NCI-H1436 treated with DMSO at 0.1 percent for 48 hours (cell line): Measurements from ENCODE around the gene FAM181A.

ENCODE experiments used
- DNase-seq: peaks from one replicate; lab custom pipeline; 2025; lab: John Stamatoyannopoulos, UW

Gene FAM181A

GRCh38 chr14:93926873-93927799 is at the start of gene FAM181A:
TSS of gene FAM181A (plus strand) at chr14:93927344. CDS start at chr14:93928286, 942 bp downstream.
- no peak for DNase-seq

GRCh38 chr14:93878212-93878611 is 48.9 kb upstream of the FAM181A start:
- DNase-seq, result no peak

- no peak for DNase-seq
Observed at GRCh38 chr14:93878871-93879270, 48.3 kb upstream of the FAM181A start.

GRCh38 chr14:93879362-93879983 is 47.7 kb upstream of the FAM181A start:
- DNase-seq, result no peak

- DNase-seq, result no peak
Observed at GRCh38 chr14:93880021-93880820, 46.9 kb upstream of the FAM181A start.

- no peak for DNase-seq
Observed at GRCh38 chr14:93884950-93885349, 42.2 kb upstream of the FAM181A start.

- DNase-seq, result no peak
Observed at GRCh38 chr14:93888995-93889394, 38.1 kb upstream of the FAM181A start.

GRCh38 chr14:93889739-93890483 is 37.2 kb upstream of the FAM181A start:
- DNase-seq, result no peak

- no peak for DNase-seq
Observed at GRCh38 chr14:93891756-93892504, 35.2 kb upstream of the FAM181A start.

- no peak for DNase-seq
Observed at GRCh38 chr14:93892505-93892839, 34.7 kb upstream of the FAM181A start.

GRCh38 chr14:93892923-93893558 is 34.1 kb upstream of the FAM181A start:
- no peak for DNase-seq

GRCh38 chr14:93893661-93894261 is 33.4 kb upstream of the FAM181A start:
- no peak for DNase-seq

GRCh38 chr14:93895023-93895604 is 32.0 kb upstream of the FAM181A start:
- DNase-seq, result no peak

- DNase-seq, result no peak
Observed at GRCh38 chr14:93897476-93897845, 29.7 kb upstream of the FAM181A start.

GRCh38 chr14:93898081-93898611 is 29.0 kb upstream of the FAM181A start:
- DNase-seq, result no peak

GRCh38 chr14:93898731-93899130 is 28.4 kb upstream of the FAM181A start:
- DNase-seq, result no peak

- no peak for DNase-seq
Observed at GRCh38 chr14:93901813-93902212, 25.3 kb upstream of the FAM181A start.

- DNase-seq, result no peak
Observed at GRCh38 chr14:93902619-93903307, 24.4 kb upstream of the FAM181A start.
